SH-SY5Y (cell line): Measurements from ENCODE around the gene GRID2.
A peak's percentile ranks its signal among the peaks of the same experiment; 100 is the strongest.

Source experiments
- GATA2 ChIP-seq: IDR thresholded peaks from 2 replicates; pipeline ENCODE4 v1.6.1; 2011; ENCODE audit warnings: mild to moderate bottlenecking, low read depth, low read length
- GATA3 ChIP-seq: IDR thresholded peaks from 2 replicates; pipeline ENCODE4 v1.6.1; 2011; ENCODE audit warnings: low read depth, mild to moderate bottlenecking, low read length, moderate library complexity

GRID2 gene

DNA sequence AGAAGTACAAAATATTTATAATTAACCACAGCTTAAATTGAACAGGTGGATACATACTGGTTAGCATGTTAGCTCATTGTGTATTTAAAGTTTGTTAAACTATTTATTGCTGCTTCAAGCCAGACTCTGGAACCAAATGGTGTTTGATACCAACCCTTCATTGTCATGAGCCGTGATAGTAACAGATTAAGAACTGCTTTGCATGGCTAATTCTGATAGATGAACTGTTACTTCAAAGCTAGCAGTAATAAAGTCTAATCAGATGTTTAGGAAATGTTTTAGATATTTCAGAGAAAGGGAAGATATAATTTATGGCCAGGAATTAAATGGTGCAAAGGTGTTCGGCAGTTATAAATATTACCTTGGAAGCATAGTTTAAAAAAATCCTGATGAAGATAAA, 848.7 kb downstream of the GRID2 start:
- TF ChIP-seq GATA3, result no peak
- TF ChIP-seq GATA2, result no peak

DNA sequence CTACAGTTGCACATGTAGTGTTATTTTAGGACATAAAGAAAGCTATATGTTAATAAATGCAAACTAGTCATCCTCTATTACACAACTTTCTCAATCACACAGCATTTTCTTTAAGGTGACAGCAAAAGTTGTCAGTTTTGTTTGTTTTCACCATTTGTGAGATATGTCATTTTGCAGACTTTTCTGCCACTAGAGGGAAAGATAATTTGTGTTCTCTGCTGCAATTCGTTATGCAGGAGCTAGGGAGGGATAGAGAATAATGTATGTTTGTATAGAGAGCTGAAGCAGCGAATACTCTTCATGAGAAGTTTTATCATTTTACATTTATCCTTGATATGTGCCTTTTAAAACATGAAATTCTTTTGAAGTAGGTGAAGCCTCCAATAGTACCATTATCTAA, 854.2 kb downstream of the GRID2 start:
- no peak for TF ChIP-seq GATA3

DNA sequence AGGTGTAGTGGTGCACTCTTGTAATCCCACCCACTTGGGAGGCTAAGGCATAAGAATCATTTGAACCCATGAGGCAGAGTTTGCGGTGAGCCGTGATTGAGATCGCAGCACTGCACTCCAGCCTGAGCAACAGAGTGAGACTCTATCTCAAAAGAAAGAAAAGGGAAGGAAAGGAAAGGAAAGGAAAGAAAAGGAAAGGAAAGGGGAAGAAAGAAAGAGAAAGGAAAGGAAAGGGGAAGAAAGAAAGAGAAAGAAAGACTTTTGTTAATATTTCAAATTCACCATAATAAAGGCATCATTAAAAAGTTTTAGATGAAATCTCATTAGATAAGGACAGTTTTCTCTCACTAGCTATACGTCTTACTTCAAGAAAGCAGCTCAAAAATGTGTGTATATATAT, 864.3 kb downstream of the GRID2 start:
- TF ChIP-seq GATA2 (no peak), GATA3 (no peak)

DNA sequence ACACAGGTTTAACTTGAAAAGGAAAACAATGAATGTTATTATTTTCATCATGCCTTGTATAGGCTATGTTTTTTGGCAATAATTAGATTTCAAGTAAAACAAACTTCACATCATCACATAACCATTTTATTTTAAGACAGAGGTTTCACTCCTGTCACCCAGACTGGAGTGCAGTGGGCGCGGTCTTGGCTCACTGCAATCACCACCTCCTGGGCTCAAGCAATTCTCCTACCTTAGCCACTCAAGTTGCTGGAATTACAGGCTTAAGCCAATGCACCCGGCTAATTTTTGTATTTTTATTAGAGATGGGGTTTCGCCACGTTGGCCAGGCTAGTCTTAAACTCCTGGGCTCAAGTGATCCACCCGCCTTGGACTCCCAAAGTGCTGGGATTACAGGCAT, 866.2 kb downstream of the GRID2 start:
- TF ChIP-seq GATA3 (no peak), GATA2 (no peak)

DNA sequence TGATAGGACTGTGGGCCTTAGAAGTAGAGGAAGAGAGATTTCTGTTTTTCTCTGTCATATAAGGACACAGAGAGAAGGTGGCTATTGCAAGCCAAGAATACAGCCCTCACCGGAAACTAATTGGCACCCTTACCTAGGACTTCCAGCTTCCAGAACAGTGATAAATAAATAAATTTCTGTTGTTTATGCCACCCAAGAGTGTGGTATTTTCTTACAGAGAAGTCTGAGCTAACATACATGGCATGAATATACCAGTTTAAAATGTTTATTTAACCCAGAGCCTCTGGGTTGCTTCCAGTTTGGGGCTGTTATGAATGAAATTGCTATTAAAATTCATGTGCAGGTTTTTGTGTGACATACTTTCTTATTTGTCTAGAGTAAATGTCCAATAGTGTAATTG, 870.8 kb downstream of the GRID2 start:
- no peak for TF ChIP-seq GATA2
- no peak for TF ChIP-seq GATA3

DNA sequence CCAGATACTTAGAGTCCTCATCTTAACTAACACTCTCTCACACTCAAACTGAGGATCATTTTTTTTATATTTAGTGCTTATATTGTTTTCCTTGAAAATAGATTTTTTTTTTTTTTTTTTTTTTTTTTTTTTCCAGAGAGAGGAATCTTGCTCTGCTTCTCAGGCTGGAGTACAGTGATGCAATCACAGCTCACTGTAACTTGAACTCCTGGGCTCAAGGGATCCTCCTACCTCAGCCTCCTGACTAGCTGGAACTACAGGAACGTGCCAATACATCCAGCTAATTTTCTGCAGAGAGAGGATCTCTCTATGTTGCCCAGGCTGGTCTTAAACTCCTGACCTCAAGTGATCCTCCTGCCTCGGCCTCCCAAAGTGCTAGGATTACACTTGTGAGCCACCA, 874.5 kb downstream of the GRID2 start:
- no peak for TF ChIP-seq GATA3
- no peak for TF ChIP-seq GATA2

DNA sequence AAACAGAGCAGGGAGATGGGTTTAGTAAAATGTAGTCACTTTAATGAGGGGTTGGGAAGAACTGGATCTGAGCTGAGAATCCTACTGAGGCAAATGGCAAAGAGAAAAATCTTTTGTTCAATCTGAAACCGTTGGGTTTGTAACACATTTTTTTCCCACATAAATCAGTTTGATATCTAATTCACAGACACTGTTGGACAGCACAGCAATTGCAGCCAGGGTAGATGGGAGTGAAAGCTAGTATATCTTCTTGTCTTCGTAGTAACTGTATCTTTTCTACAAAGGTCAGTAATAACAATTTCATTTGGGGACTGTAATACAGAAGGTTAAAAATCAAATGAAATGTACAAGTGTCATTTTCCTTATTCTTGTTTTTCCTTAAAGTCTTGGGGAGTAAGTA, 875.3 kb downstream of the GRID2 start:
- TF ChIP-seq GATA2 (no peak), GATA3 (no peak)

DNA sequence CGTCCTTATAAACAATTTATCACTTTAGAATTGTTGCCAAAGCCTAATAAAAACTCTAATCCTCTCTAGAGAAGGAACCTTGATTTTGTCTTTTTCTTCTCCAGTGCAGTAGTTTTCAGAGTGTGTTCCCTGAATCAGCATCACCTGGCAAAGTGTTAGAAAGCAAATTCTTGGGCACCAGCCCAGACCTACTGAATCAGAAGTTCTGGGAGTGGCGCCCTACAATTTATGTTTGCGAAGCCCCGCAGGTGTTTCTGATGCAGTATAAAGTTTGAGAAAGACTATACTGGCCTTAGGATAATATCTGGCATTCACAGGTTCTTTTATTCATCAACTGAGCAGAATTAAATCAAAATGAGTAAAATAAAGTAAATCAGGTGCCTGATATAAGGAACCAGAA, 879.0 kb downstream of the GRID2 start:
- TF ChIP-seq GATA3 (no peak), GATA2 (no peak)

DNA sequence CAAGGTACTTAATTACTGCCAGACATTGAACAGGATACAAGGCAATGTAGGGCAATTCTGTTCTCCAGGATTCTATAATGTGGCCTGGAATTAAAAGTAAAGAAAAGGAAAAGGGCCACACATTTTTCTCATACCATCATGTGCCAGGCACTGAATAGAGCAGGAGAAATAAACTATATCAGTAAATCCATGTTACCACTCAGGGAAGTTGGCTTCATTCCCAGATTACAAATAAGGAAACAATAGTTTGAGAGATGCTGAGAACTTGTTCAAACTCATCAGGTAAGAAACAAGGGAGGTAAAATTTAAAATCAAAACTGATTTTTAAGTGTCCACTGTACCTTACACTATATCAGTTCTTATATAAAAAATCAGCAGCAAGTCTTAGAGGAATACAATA, 879.8 kb downstream of the GRID2 start:
- TF ChIP-seq GATA3 (no peak), GATA2 (no peak)

DNA sequence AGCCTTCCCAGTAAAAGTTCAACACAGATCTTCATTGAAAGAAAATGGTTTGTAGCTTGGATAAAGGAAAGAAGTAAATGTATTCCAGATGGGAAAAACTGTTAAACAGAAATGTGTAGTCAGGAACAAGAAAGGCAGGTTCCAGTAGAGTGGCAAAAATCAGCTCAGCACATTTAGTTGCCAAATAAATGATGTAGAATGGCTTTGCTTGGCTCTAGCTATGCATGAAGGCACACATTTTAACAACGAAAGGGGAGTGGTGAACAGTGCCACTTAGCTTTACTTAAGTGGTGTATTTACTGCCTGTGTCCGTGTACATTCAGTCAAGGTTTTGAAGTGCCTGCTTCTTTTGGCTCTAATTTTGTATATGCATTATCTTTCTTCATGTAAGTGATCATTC, 880.3 kb downstream of the GRID2 start:
- TF ChIP-seq GATA3 (no peak), GATA2 (no peak)

DNA sequence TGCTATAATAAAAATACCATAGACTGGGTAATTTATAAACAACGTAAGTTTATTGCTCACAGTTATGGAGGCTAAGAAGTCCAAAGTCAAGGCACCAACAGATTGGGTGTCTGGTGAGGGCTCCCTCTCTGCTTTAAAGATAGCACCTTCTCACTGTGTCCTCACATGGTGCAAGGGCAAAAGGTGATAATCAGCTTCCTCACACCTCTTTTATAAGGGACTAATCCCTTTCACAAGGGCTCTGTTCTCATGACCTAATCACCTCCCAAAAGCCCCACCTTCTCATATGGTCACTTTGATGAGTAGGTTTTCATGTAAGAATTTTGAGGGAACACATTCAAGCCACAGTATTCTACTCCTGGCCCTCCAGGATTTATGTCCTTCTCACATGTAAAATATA, 883.1 kb downstream of the GRID2 start:
- no peak for TF ChIP-seq GATA3
- TF ChIP-seq GATA2, result no peak

DNA sequence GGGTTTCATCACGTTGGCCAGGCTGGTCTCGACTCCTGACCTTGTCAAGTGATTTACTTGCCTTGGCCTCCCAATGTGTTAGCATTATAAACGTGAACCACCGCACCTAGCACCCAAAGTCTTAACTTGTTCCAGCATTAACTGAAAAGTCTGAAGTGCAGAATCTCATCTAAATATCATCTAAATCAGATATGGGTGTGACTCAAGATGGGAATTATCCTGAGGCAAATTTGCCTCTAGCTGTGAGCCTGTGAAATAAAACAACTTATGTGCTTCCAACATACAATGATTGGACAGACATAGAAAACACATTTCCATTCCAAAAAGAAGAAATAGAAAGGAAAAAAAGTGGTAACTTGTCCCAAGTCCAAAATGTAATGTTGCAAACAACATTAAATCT, 883.7 kb downstream of the GRID2 start:
- TF ChIP-seq GATA3, result no peak
- no peak for TF ChIP-seq GATA2

DNA sequence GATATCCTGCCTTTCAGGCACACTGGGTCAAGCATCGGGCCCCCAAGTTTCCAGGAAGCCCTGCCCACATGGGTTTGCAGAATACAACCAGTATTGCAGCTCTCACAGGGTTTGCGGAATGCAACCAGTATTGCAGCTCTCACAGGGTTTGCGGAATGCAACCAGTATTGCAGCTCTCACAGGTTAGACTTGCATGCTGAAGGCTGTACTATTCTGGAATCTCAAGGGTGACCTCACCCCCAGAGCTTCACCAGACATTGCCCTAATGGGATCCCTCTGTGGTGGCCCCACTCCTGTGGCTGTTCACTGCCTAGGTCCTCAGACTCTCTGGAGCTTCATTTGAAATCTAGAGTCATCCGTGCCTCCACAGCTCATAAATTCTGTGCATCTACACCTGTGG, 884.1 kb downstream of the GRID2 start:
- TF ChIP-seq GATA2, result no peak
- no peak for TF ChIP-seq GATA3

DNA sequence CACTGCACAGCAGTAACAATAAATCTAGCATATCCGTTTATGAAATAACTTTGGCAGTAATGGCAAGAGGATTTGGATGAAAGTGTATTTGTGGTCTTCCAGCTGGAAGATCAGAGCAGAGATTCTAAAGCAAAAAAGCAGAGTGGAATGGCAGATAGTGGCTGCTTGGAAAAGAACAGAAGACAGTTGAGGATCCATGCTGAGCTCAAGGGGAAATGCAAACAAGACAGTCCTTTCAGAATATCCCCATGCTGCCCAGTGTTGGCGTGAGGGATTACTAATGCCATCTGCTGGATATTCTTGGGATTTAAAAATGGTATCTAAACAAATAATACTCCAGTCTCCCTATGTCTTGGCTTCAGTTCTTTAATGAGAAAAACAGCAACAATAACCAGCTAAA, 895.7 kb downstream of the GRID2 start:
- TF ChIP-seq GATA3 (no peak), GATA2 (no peak)

DNA sequence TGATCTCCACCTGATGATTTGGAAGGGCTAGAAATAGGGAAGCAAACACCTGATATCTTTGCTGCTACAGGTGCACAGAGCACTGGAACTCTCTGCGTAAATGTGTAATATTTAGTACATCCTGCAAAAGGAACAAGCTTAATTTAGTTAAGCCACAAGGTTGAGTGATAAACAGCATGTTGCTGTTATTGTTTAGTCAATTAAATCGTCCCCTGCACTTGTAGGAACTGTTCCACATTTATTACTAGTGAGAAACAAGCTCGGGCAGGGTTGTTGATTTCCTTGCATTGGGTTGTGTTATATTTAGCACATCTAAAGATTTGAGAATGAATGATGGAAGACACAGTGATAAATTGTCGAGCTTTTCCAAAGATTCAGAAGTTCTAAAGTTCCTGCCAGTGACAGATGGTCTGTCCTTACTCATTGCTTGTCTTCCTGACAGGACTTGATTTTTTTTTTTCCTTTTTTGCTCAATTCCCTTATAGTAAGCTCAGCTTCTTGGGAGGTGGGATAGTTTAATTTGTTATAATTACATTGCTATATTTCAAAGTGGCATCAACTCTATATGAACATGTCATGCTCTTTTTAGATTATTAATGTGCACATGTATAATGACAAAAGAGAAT, 897.8 kb downstream of the GRID2 start:
- TF ChIP-seq GATA3, result no peak
- no peak for TF ChIP-seq GATA2

DNA sequence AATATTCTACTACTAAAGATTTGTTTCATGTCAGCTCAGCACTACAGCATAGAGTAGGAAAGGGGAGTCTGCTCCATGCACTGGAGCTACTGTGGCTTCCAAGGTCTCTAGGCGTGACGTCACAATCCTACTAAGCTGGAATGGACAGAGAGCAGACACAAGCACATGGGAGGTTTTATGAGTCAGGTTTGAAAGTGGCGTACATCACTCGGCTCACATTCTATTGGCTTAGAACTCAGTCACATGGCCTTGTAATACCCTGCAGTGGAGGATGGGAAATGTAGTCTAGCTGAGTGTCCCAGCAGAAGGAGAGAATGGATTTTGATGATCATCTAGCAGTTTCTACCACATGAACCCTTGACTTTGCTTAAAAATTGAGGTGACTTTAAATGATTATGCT, 899.9 kb downstream of the GRID2 start:
- TF ChIP-seq GATA2, result no peak
- TF ChIP-seq GATA3, result no peak

DNA sequence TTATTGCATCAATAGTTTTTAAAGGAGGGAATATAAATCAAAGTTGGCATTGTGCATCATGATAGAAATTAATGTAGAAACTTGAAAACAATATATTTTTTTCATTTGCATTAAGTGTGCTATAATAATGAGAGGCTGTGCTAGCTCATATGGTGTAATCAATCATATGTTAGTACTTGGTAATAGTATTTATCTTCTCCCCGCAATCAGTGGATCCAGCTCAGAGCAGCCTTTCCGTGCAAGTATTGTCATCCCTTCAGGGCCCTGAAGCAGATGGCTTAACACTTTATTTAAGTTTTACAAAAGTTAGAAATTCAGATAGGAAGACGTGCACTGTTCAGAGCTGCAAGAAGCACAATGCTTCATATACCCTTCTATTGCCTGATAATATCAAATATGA, 908.5 kb downstream of the GRID2 start:
- TF ChIP-seq GATA3 (no peak), GATA2 (peak; percentile 63)
